ENCODE results near the gene OSBPL8. TPM values are rescaled to one million over a fixed set of nuclear protein-coding genes. Genes with fewer than 3 reads are reported as not detected.
"Not testable (repeated sequence)": the region's sequence is repeated elsewhere in the genome, so short reads cannot be mapped to it uniquely, and the experiment has no call there.

Gene OSBPL8
- total and polyA plus RNA-seq, 11 donors = 4.5 to 58.7 (median 43.7) TPM

DNA sequence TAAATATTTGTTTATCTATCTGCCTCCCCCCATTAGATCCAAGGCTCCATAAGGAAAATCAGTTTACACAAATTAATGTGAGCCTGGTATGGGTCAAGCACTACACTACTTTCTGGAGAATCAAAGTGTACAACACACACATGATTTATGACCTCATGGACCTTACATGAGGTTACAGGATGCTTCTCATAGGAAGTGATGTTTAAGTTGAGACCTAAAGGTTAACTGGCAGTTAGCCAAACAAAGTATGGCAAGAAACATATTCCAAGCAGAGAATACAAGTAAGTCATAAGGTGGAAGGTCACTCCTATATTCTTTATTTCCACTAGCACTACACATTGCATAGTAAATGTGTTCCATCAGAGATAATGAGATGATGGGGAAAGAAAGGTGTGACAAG, 39.2 kb downstream of the OSBPL8 start:
- Histone ChIP-seq H3K4me3 (no peak overlapping the region), H3K36me3 (peaks cover 0 to 3% (median 0%) of the 10 kb centered on the region in 9 donors), H3K27me3 (no peaks in the 10 kb centered on the region), H3K4me1 (peaks cover 0 to 17% (median 0%) of the 10 kb centered on the region in 12 donors), H3K27ac (no peak overlapping the region), H3K9me3 (peaks cover 0 to 11% (median 0%) of the 10 kb centered on the region in 12 donors)
- DNase-seq (no peak), ATAC-seq (no peak)
- TF ChIP-seq, protein P1, sequence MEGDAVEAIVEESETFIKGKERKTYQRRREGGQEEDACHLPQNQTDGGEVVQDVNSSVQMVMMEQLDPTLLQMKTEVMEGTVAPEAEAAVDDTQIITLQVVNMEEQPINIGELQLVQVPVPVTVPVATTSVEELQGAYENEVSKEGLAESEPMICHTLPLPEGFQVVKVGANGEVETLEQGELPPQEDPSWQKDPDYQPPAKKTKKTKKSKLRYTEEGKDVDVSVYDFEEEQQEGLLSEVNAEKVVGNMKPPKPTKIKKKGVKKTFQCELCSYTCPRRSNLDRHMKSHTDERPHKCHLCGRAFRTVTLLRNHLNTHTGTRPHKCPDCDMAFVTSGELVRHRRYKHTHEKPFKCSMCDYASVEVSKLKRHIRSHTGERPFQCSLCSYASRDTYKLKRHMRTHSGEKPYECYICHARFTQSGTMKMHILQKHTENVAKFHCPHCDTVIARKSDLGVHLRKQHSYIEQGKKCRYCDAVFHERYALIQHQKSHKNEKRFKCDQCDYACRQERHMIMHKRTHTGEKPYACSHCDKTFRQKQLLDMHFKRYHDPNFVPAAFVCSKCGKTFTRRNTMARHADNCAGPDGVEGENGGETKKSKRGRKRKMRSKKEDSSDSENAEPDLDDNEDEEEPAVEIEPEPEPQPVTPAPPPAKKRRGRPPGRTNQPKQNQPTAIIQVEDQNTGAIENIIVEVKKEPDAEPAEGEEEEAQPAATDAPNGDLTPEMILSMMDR (IDR thresholded peaks at IDR 0.05) = no peak
- no peak for TF ChIP-seq POLR2A (IDR thresholded peaks at IDR 0.05)
- intact Hi-C loops (cut with DNase I) = no loop called here

DNA sequence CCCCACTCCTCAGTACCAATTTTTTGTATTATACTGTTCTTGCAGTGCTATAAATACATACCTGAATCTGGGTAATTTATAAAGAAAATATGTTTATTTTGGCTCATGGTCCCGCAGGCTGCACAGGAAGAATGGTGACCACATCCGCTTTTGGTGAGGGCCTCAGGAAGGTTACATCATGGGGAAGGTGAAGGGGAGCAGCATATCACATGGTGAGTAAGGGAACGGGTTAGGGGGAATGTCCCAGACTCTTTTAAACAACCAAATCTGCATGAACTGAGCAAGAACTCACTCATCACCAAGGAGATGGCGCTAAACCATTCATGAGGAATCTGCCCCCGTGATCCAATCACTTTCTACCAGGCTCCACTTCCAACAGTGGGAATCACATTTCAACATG, 40.0 kb downstream of the OSBPL8 start:
- WGBS, 4 donors = 87 to 91% (median 88%) methylated on average over 5 of the region's 5 CpGs
- no peak overlapping the region for H3K27ac ChIP-seq
- H3K4me3 ChIP-seq = no peak overlapping the region
- no peaks in the 10 kb centered on the region for H3K27me3 ChIP-seq
- H3K9me3 ChIP-seq = peaks cover 0 to 11% (median 0%) of the 10 kb centered on the region in 12 donors
- ATAC-seq (no peak), DNase-seq (no peak)
- peaks cover 0 to 6% (median 0%) of the 10 kb centered on the region in 9 donors for H3K36me3 ChIP-seq
- H3K4me1 ChIP-seq = peaks cover 0 to 17% (median 0%) of the 10 kb centered on the region in 12 donors
- intact Hi-C loops (cut with DNase I) = loop anchor here in 1 of 10 donors (5.0 kb wide), 1 partner anchor 68 kb away; no protein-coding TSS in a partner anchor
- TF ChIP-seq, protein P1 (IDR thresholded peaks at IDR 0.05) = no peak
- TF ChIP-seq POLR2A (IDR thresholded peaks at IDR 0.05) = no peak

DNA sequence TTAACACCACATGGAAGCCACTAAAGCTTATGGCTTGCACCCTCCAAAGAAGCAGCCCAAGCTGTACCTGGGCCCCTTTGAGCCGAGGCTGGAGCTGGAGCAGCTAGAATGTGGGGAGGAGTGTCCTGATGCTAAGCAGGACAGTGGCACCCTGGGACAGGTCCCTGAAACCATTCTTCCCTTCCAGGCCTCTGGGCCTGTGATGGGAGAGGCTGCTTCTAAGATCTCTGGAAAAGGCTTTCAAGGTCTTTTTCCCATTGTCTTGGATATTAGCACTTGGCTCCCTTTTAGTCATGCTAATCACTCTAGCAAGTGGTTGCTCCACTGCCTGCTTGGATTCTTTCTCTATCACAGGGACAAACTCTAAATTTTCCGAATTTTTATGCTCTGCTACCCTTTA, 40.9 kb downstream of the OSBPL8 start:
- no peak for ATAC-seq
- Histone ChIP-seq H3K4me1 (peaks cover 0 to 17% (median 0%) of the 10 kb centered on the region in 12 donors), H3K27me3 (no peaks in the 10 kb centered on the region), H3K27ac (no peak overlapping the region), H3K4me3 (no peak overlapping the region), H3K9me3 (peaks cover 0 to 10% (median 0%) of the 10 kb centered on the region in 12 donors), H3K36me3 (peaks cover 0 to 6% (median 0%) of the 10 kb centered on the region in 9 donors)
- intact Hi-C loops (cut with DNase I) = loop anchor here in 1 of 10 donors (5.0 kb wide), 1 partner anchor 69 kb away; no protein-coding TSS in a partner anchor
- no peak for DNase-seq
- TF ChIP-seq, protein P1 (IDR thresholded peaks at IDR 0.05) = no peak
- no peak for TF ChIP-seq POLR2A (IDR thresholded peaks at IDR 0.05)
- 82 to 98% (median 95%) methylated on average over 2 of the region's 2 CpGs for WGBS, 4 donors

DNA sequence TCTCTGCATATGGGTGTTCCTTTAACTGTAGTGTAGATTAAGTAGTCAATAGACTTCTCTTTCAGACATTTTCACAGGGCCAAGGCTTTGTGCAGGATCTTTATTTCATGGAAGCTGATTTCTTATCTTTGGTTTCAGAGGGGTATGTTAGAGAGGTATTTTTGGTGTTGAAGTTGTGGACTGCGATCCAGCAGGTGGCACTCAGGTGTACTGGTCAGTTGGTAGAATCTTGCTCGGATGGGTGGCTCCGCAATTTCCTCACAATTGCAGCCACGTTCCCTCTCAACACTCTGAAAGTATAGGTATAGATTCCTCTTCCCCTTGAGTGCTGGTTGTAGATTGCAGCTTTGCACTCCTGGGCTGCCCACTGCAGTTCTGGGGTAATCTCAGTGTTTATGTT, 44.3 kb downstream of the OSBPL8 start:
- Histone ChIP-seq H3K4me3 (no peak overlapping the region), H3K27ac (no peak overlapping the region), H3K36me3 (peaks cover 0 to 6% (median 0%) of the 10 kb centered on the region in 9 donors), H3K9me3 (peaks cover 0 to 15% (median 0%) of the 10 kb centered on the region in 12 donors), H3K27me3 (no peaks in the 10 kb centered on the region), H3K4me1 (peaks cover 0 to 14% (median 0%) of the 10 kb centered on the region in 12 donors)
- WGBS, 4 donors = 93 to 100% (median 97%) methylated on average over 4 of the region's 4 CpGs
- TF ChIP-seq POLR2A (IDR thresholded peaks at IDR 0.05) = no peak
- TF ChIP-seq, protein P1 (IDR thresholded peaks at IDR 0.05) = no peak
- intact Hi-C loops (cut with DNase I) = loop anchor here in 1 of 10 donors (5.0 kb wide), 1 partner anchor 72 kb away; no protein-coding TSS in a partner anchor
- ATAC-seq = no peak
- no peak for DNase-seq

DNA sequence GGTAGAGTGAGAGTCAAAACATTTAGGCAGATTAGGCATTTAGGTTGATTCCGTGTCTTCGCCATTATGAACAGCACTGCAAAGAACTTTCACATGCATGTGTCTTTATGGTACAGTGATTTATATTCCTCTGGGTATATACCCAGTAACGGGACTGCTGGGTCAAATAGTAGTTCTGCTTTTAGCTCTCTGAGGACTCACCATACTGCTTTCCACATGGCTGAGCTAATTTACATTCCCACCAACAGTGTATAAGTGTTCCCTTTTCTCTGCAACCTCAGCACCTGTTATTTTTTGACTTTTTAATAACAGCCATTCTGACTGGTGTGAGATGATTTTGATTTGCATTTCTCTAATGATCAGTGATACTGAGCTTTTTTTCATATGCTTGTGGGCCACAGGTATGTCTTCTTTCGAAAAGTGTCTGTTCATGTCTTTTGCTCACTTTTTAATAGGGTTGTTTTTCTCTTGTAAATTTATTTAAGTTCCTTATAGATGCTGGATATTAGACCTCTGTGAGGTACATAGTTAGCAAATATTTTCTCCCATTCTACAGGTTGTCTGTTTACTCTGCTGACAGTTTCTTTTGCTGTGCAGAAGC, 48.4 kb downstream of the OSBPL8 start:
- H3K4me1 ChIP-seq; H3K36me3 ChIP-seq; intact Hi-C loops (cut with DNase I); DNase-seq; H3K4me3 ChIP-seq; H3K27ac ChIP-seq; H3K27me3 ChIP-seq; ATAC-seq: not testable (repeated sequence)
- 93 to 96% (median 95%) methylated on average over 4 of the region's 4 CpGs for WGBS, 4 donors
- H3K9me3 ChIP-seq = peaks cover 0 to 15% (median 0%) of the 10 kb centered on the region in 12 donors
